Activated CD4-positive, alpha-beta T cell treated with anti-CD3 and anti-CD28 coated beads, Interleukin-2, amount 10 ng/mL, durations not matched to agents 7 days and 5 days (primary cell): ENCODE results near the gene SDCBP2. TPM values are rescaled to one million over a fixed set of nuclear protein-coding genes. Genes with fewer than 3 reads are reported as not detected.

Experiments
- CTCF ChIA-PET: fragments of 350-600 bp; sonication (Branson Sonifier 250); formaldehyde crosslinking; loops from one replicate; lab custom pipeline; 2021; ENCODE audit warnings: antibody characterized with exemption; lab: Charles Lee
- POLR2A ChIA-PET: fragments of 350-600 bp; sonication (Branson Sonifier 250); formaldehyde crosslinking; loops from one replicate; lab custom pipeline; 2021; ENCODE audit warnings: antibody characterized with exemption; lab: Charles Lee
- DNase-seq: peaks from one replicate; pipeline ENCODE4 v3.0.0-alpha.2; 2020
- H3K27ac Mint-ChIP-seq: one replicate; pipeline ENCODE4 v1.8.0; 2021; ENCODE audit warnings: mild to moderate bottlenecking, moderate library complexity, mixed read lengths
- H3K27me3 Mint-ChIP-seq: one replicate; pipeline ENCODE4 v1.8.0; 2021; ENCODE audit warnings: mixed read lengths
- H3K36me3 Mint-ChIP-seq: one replicate; pipeline ENCODE4 v1.8.0; 2021; ENCODE audit warnings: low read depth, mixed read lengths
- H3K4me1 Mint-ChIP-seq: one replicate; pipeline ENCODE4 v1.8.0; 2021; ENCODE audit warnings: mixed read lengths
- H3K4me3 Mint-ChIP-seq: one replicate; pipeline ENCODE4 v1.8.0; 2021; ENCODE audit warnings: mild to moderate bottlenecking, moderate library complexity, mixed read lengths
- H3K9me3 Mint-ChIP-seq: one replicate; pipeline ENCODE4 v1.8.0; 2021; ENCODE audit warnings: mixed read lengths
- total RNA-seq, 2 experiments: library from RNA; stranded (reverse); gene quantifications; one replicate each; pipeline ENCODE4 v1.2.3, GENCODE V29; 2021

Gene SDCBP2
- total RNA-seq, 2 experiments from 2014 or later, result 1.4 to 2.2 TPM

DNA sequence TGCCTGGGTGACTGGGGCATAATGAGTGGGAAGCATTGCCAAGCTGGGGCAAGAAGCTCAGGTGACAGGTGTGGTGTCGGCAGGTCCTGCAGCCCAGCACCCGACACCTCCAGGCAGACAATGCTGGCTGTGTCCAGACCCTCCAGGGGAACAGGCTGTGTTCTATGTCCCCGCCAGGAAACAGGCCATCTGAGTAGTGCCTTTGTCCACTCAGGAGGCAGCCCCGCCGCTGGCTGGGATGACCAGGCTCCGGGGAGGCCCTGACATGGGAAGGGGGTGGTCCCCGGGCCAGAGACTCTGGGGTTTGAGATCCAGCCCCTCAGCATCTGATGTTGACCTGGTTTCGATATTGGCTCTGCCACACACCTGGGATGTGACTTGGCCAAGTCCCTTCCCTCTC is 34.4 kb downstream of the SDCBP2 start:
- H3K9me3 Mint-ChIP-seq, result no peaks in the 10 kb centered on the region
- no peak overlapping the region for H3K4me3 Mint-ChIP-seq
- ChIA-PET CTCF (no interaction called here), POLR2A (no interaction called here)
- H3K4me1 Mint-ChIP-seq, result peaks cover 18% of the 10 kb centered on the region
- no peak for DNase-seq
- H3K27me3 Mint-ChIP-seq, result no peaks in the 10 kb centered on the region
- peaks cover 8% of the 10 kb centered on the region for H3K36me3 Mint-ChIP-seq
- no peak overlapping the region for H3K27ac Mint-ChIP-seq

- H3K27ac Mint-ChIP-seq, result no peak overlapping the region
- peaks cover 5% of the 10 kb centered on the region for H3K36me3 Mint-ChIP-seq
- POLR2A ChIA-PET, result no interaction called here
- no peak overlapping the region for H3K4me3 Mint-ChIP-seq
- DNase-seq, result no peak
- CTCF ChIA-PET, result interaction anchor here (0.8 kb wide), 1 partner anchor 14 kb away, joined by 3 read pairs; no protein-coding TSS in a partner anchor
- H3K4me1 Mint-ChIP-seq, result peaks cover 11% of the 10 kb centered on the region
- H3K27me3 Mint-ChIP-seq, result no peaks in the 10 kb centered on the region
- no peaks in the 10 kb centered on the region for H3K9me3 Mint-ChIP-seq
Observed at GRCh38 chr20:1293641-1294379, 35.1 kb downstream of the SDCBP2 start.

- Mint-ChIP-seq H3K9me3 (no peaks in the 10 kb centered on the region), H3K27ac (no peak overlapping the region), H3K4me3 (no peak overlapping the region), H3K36me3 (peaks cover 8% of the 10 kb centered on the region), H3K4me1 (peaks cover 16% of the 10 kb centered on the region), H3K27me3 (no peaks in the 10 kb centered on the region)
- POLR2A ChIA-PET, result no interaction called here
- DNase-seq, result no peak
- CTCF ChIA-PET, result interaction anchor here (1.1 kb wide), 1 partner anchor 20 kb away, joined by 4 read pairs; no protein-coding TSS in a partner anchor
Observed at GRCh38 chr20:1292620-1293019, 36.3 kb downstream of the SDCBP2 start.

DNA sequence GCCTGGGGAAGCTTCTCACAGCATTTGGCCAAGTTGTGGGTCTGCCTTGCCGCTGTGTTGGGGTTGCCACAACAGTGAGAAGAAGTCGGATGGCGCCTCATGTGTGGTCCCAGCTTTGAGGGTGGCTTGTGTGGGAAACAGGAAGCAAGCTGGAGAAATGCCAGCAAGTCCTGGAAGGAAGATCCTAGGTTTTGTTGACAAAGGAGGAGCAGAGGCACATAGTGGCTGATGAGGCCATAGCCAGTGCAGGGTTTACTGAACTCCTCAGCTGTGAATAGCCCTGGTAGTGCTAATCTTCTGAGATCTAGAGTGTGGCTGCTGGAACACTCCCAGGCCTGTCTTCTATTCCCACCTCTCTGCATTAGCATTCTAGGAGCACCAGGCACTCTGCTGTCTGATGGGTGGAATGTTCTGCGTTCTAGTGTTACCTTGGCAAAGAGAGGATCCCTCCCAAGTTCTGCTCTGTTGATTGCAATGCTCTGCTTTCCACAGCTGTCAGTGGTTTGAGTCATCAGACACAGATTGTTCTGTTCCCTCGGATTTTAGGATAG is 37.7 kb downstream of the SDCBP2 start:
- H3K4me1 Mint-ChIP-seq, result peaks cover 29% of the 10 kb centered on the region
- ChIA-PET POLR2A (interaction anchor here (0.5 kb wide), 1 partner anchor 36 kb away, joined by 4 read pairs; no protein-coding TSS in a partner anchor), CTCF (interaction anchor here (0.9 to 1.0 kb wide), 2 partner anchors 10 to 16 kb away, joined by 3 to 7 read pairs; no protein-coding TSS in a partner anchor)
- H3K27me3 Mint-ChIP-seq, result no peaks in the 10 kb centered on the region
- H3K36me3 Mint-ChIP-seq, result peaks cover 13% of the 10 kb centered on the region
- no peaks in the 10 kb centered on the region for H3K9me3 Mint-ChIP-seq
- no peak for DNase-seq
- no peak overlapping the region for H3K4me3 Mint-ChIP-seq
- H3K27ac Mint-ChIP-seq, result no peak overlapping the region

- Mint-ChIP-seq H3K36me3 (peaks cover 15% of the 10 kb centered on the region), H3K27ac (peak overlapping the region; percentile 93), H3K27me3 (no peaks in the 10 kb centered on the region), H3K4me3 (no peak overlapping the region), H3K4me1 (peaks cover 42% of the 10 kb centered on the region), H3K9me3 (no peaks in the 10 kb centered on the region)
- ChIA-PET CTCF (interaction anchor here (0.8 kb wide), 1 partner anchor 12 kb away, joined by 3 read pairs; no protein-coding TSS in a partner anchor), POLR2A (no interaction called here)
- DNase-seq, result no peak
Observed at GRCh38 chr20:1287787-1288569, 41.0 kb downstream of the SDCBP2 start.

GRCh38 chr20:1287306-1287705 is 41.6 kb downstream of the SDCBP2 start:
- H3K36me3 Mint-ChIP-seq, result peaks cover 15% of the 10 kb centered on the region
- H3K27ac Mint-ChIP-seq, result peak overlapping the region; percentile 93
- POLR2A ChIA-PET, result no interaction called here
- CTCF ChIA-PET, result interaction anchor here (0.6 to 0.9 kb wide), 3 partner anchors 12 to 73 kb away, joined by 3 to 5 read pairs (median 3); no protein-coding TSS in a partner anchor
- H3K4me1 Mint-ChIP-seq, result peaks cover 45% of the 10 kb centered on the region
- H3K27me3 Mint-ChIP-seq, result no peaks in the 10 kb centered on the region
- peak overlapping the region; percentile 66 for H3K4me3 Mint-ChIP-seq
- no peaks in the 10 kb centered on the region for H3K9me3 Mint-ChIP-seq
- peak; percentile 42 for DNase-seq

GRCh38 chr20:1286267-1287024 is 42.5 kb downstream of the SDCBP2 start:
- Mint-ChIP-seq H3K36me3 (peaks cover 13% of the 10 kb centered on the region), H3K27me3 (no peaks in the 10 kb centered on the region), H3K9me3 (no peaks in the 10 kb centered on the region), H3K4me1 (peaks cover 47% of the 10 kb centered on the region), H3K27ac (peak overlapping the region; percentile 93), H3K4me3 (peak overlapping the region; percentile 66)
- POLR2A ChIA-PET, result no interaction called here
- DNase-seq, result peak; percentile 64
- CTCF ChIA-PET, result interaction anchor here (0.6 to 0.9 kb wide), 4 partner anchors 11 to 443 kb away, joined by 3 to 5 read pairs (median 3); no protein-coding TSS in a partner anchor

- ChIA-PET CTCF (interaction anchor here (1.0 to 2.0 kb wide), 5 partner anchors 11 to 42 kb away, joined by 3 to 5 read pairs (median 3); no protein-coding TSS in a partner anchor), POLR2A (no interaction called here)
- no peak overlapping the region for H3K4me3 Mint-ChIP-seq
- peaks cover 11% of the 10 kb centered on the region for H3K36me3 Mint-ChIP-seq
- no peak overlapping the region for H3K27ac Mint-ChIP-seq
- no peaks in the 10 kb centered on the region for H3K9me3 Mint-ChIP-seq
- DNase-seq, result no peak
- no peaks in the 10 kb centered on the region for H3K27me3 Mint-ChIP-seq
- H3K4me1 Mint-ChIP-seq, result peaks cover 44% of the 10 kb centered on the region
Observed at GRCh38 chr20:1283522-1284510, 45.1 kb downstream of the SDCBP2 start.

DNA sequence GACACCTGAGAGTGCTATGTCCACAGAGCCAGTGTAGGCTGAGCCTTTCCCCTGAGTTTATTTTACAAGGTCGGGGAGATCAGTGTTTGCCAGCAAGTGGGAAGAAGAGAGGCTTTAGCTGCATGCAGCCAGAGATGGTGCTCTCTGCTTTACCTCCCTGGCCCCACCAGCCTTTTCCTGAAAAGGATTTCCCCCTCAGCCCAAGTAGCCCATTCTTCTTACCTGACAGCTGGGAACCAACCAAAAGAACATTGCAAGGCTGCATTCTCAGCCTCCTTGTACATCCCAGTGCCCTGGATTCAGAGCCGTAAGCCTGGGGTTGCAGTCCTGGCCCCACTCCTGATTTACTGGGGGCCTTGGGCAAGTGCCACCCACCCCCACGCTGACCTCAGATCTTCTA is 46.0 kb downstream of the SDCBP2 start:
- Mint-ChIP-seq H3K27me3 (no peaks in the 10 kb centered on the region), H3K4me3 (no peak overlapping the region), H3K27ac (no peak overlapping the region), H3K4me1 (peaks cover 40% of the 10 kb centered on the region), H3K9me3 (no peaks in the 10 kb centered on the region), H3K36me3 (peaks cover 7% of the 10 kb centered on the region)
- CTCF ChIA-PET, result interaction anchor here (1.0 to 2.0 kb wide), 4 partner anchors 10 to 41 kb away, joined by 3 to 5 read pairs (median 4); no protein-coding TSS in a partner anchor
- POLR2A ChIA-PET, result no interaction called here
- DNase-seq, result no peak

DNA sequence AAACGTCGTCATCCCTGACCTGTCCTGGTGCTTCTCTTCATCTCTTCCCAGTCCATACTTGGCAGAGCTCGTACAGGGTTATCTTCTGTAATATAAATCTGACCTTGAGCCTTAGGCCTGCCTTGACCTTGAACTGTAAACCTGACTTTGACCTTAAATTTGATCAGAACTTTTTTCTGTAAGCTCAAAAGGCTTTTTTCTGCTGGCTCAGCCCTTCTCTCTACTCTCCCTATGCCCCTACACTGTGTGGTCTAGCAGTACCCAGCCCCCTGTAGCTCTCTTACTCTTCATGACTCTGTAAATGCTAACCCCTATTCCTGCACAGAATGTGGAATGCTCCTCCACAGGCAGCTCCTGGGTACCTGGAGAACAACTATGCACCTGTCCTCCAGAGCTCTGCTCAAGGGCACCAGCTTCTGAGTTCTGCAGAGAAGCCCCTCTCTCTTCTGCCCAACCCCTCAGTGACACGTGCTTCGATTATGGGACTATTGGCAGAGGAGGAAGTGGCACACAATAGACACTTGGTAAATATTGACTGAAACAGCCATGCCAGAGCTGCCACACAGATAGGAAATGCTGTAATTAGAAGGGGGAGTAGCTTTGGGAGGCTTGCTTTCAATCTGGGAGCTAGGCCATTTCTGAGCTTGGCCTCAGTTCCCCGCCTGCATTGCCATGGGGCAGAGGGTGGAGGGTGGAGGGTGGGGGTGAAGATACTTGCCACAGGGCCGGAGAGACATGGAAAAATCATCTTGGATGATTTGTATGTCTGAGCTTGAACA is 47.5 kb downstream of the SDCBP2 start:
- Mint-ChIP-seq H3K27me3 (no peaks in the 10 kb centered on the region), H3K9me3 (no peaks in the 10 kb centered on the region), H3K4me1 (peaks cover 25% of the 10 kb centered on the region), H3K36me3 (peaks cover 2% of the 10 kb centered on the region), H3K27ac (no peak overlapping the region), H3K4me3 (no peak overlapping the region)
- no peak for DNase-seq
- CTCF ChIA-PET, result interaction anchor here (0.6 to 2.0 kb wide), 4 partner anchors 9 to 123 kb away, joined by 3 to 7 read pairs (median 5); no protein-coding TSS in a partner anchor
- POLR2A ChIA-PET, result interaction anchor here (0.6 kb wide), 1 partner anchor 720 kb away, joined by 3 read pairs; no protein-coding TSS in a partner anchor
